Ishikawa (cell line): ENCODE results near the gene CPPED1.

ENCODE experiments used
- CEBPB ChIP-seq: IDR thresholded peaks from 2 replicates; pipeline ENCODE4 v1.6.1; 2012
- CREB1 ChIP-seq: IDR thresholded peaks from 2 replicates; pipeline ENCODE4 v1.6.1; 2012; ENCODE audit warnings: low read depth
- EGR1 ChIP-seq: IDR thresholded peaks from 2 replicates; pipeline ENCODE4 v1.6.1; 2012
- EP300 ChIP-seq: IDR thresholded peaks from 2 replicates; pipeline ENCODE4 v1.6.1; 2012; ENCODE audit warnings: borderline replicate concordance
- FOXM1 ChIP-seq: IDR thresholded peaks from 2 replicates; pipeline ENCODE4 v1.6.1; 2012; ENCODE audit warnings: low read depth, borderline replicate concordance
- MAX ChIP-seq: IDR thresholded peaks from 2 replicates; pipeline ENCODE4 v1.6.1; 2012
- NFIC ChIP-seq: IDR thresholded peaks from 2 replicates; pipeline ENCODE4 v1.6.1; 2012
- RAD21 ChIP-seq: IDR thresholded peaks from 2 replicates; pipeline ENCODE4 v1.6.1; 2012; ENCODE audit warnings: low read depth
- REST ChIP-seq: IDR thresholded peaks from 2 replicates; pipeline ENCODE4 v1.6.1; 2012; ENCODE audit warnings: low read depth, mild to moderate bottlenecking
- TAF1 ChIP-seq: IDR thresholded peaks from 2 replicates; pipeline ENCODE4 v1.6.1; 2012; ENCODE audit warnings: low read depth, mild to moderate bottlenecking
- TCF12 ChIP-seq: IDR thresholded peaks from 2 replicates; pipeline ENCODE4 v1.6.1; 2012; ENCODE audit warnings: low read depth
- TEAD4 ChIP-seq: IDR thresholded peaks from 2 replicates; pipeline ENCODE4 v1.6.1; 2012
- USF1 ChIP-seq: IDR thresholded peaks from 2 replicates; pipeline ENCODE4 v1.6.1; 2012
- YY1 ChIP-seq: IDR thresholded peaks from 2 replicates; pipeline ENCODE4 v1.6.1; 2012; ENCODE audit warnings: low read depth
- ZBTB7A ChIP-seq: IDR thresholded peaks from 2 replicates; pipeline ENCODE4 v1.6.1; 2012; ENCODE audit warnings: low read depth

Gene CPPED1

GRCh38 chr16:12758670-12759558 lies 44.8 kb downstream of the CPPED1 start:
- no peak for TF ChIP-seq TEAD4
- TF ChIP-seq CEBPB, result no peak
- no peak for TF ChIP-seq EP300

- TF ChIP-seq YY1 (no peak), REST (no peak), EP300 (no peak), NFIC (no peak), EGR1 (no peak), USF1 (no peak), TAF1 (no peak), RAD21 (no peak), ZBTB7A (no peak), CREB1 (no peak), FOXM1 (no peak), MAX (no peak)
Observed at GRCh38 chr16:12758031-12758669, 45.5 kb downstream of the CPPED1 start.

- TF ChIP-seq YY1 (no peak), FOXM1 (no peak), CREB1 (no peak), CEBPB (no peak), NFIC (no peak), TCF12 (no peak), TAF1 (no peak), USF1 (no peak), RAD21 (no peak), EP300 (no peak), TEAD4 (no peak), MAX (no peak), EGR1 (no peak), ZBTB7A (no peak), REST (no peak)
Observed at GRCh38 chr16:12757546-12757945, 46.1 kb downstream of the CPPED1 start.

- TF ChIP-seq NFIC, result no peak
- TF ChIP-seq REST, result no peak
- no peak for TF ChIP-seq YY1
- TF ChIP-seq TAF1, result no peak
- no peak for TF ChIP-seq EGR1
- no peak for TF ChIP-seq FOXM1
- TF ChIP-seq TCF12, result no peak
- no peak for TF ChIP-seq ZBTB7A
- TF ChIP-seq TEAD4, result no peak
- no peak for TF ChIP-seq CEBPB
- TF ChIP-seq EP300, result no peak
Observed at GRCh38 chr16:12754824-12755543, 48.7 kb downstream of the CPPED1 start.
